ENCODE measurements around the gene MTHFR. TPM values are rescaled to one million over a fixed set of nuclear protein-coding genes. Genes with fewer than 3 reads are reported as not detected.

Gene MTHFR
- total RNA-seq, 2 experiments from 2014 or later, result 9.6 TPM

- Mint-ChIP-seq H3K27me3 (no peaks in the 10 kb centered on the region), H3K36me3 (ENCODE audit: low read depth) (peaks cover 7% of the 10 kb centered on the region), H3K27ac (no peak overlapping the region), H3K9me3 (no peaks in the 10 kb centered on the region), H3K4me1 (ENCODE audit: low read depth) (peaks cover 32% of the 10 kb centered on the region), H3K4me3 (no peak overlapping the region)
- no peak for ATAC-seq
- CTCF ChIA-PET, result no interaction called here
- POLR2A ChIA-PET, result no interaction called here
- intact Hi-C loops (cut with micrococcal nuclease), result no loop called here
- DNase-seq, result no peak
- TF ChIP-seq CTCF (IDR thresholded peaks at IDR 0.05), result no peak
Observed at GRCh38 chr1:11799896-11800295, 5.9 kb downstream of the MTHFR start.

GRCh38 chr1:11799099-11799498, 6.7 kb downstream of the MTHFR start:
- DNase-seq (no peak), ATAC-seq (no peak)
- intact Hi-C loops (cut with micrococcal nuclease), result no loop called here
- ChIA-PET CTCF (no interaction called here), POLR2A (no interaction called here)
- H3K4me3 Mint-ChIP-seq, result no peak overlapping the region
- H3K36me3 Mint-ChIP-seq (ENCODE audit: low read depth), result peaks cover 10% of the 10 kb centered on the region
- TF ChIP-seq CTCF (IDR thresholded peaks at IDR 0.05), result no peak
- H3K4me1 Mint-ChIP-seq (ENCODE audit: low read depth), result peaks cover 25% of the 10 kb centered on the region
- H3K27ac Mint-ChIP-seq, result no peak overlapping the region
- no peaks in the 10 kb centered on the region for H3K9me3 Mint-ChIP-seq
- no peaks in the 10 kb centered on the region for H3K27me3 Mint-ChIP-seq

- POLR2A ChIA-PET, result interaction anchor here (1.3 kb wide), 1 partner anchor 110 kb away, joined by 9 read pairs; no protein-coding TSS in a partner anchor
- CTCF ChIA-PET, result interaction anchor here (0.9 kb wide), 1 partner anchor 147 kb away, joined by 3 read pairs; no protein-coding TSS in a partner anchor
Observed at GRCh38 chr1:11797525-11798216, 8.1 kb downstream of the MTHFR start.

GRCh38 chr1:11796036-11796828, 9.5 kb downstream of the MTHFR start:
- Mint-ChIP-seq H3K36me3 (ENCODE audit: low read depth) (peaks cover 10% of the 10 kb centered on the region), H3K4me1 (ENCODE audit: low read depth) (peaks cover 1% of the 10 kb centered on the region)
- POLR2A ChIA-PET, result interaction anchor here (0.9 to 1.2 kb wide), 2 partner anchors 112 to 114 kb away, joined by 3 to 6 read pairs; no protein-coding TSS in a partner anchor

More at GRCh38 chr1:11797525-11798216, 8.1 kb downstream of the MTHFR start:
- H3K4me1 Mint-ChIP-seq (ENCODE audit: low read depth), result peaks cover 12% of the 10 kb centered on the region
- H3K4me3 Mint-ChIP-seq, result no peak overlapping the region
- intact Hi-C loops (cut with micrococcal nuclease), result no loop called here
- no peak overlapping the region for H3K27ac Mint-ChIP-seq
- H3K36me3 Mint-ChIP-seq (ENCODE audit: low read depth), result peaks cover 10% of the 10 kb centered on the region
- ATAC-seq, result no peak
- H3K27me3 Mint-ChIP-seq, result no peaks in the 10 kb centered on the region
- DNase-seq, result no peak
- H3K9me3 Mint-ChIP-seq, result no peaks in the 10 kb centered on the region
- no peak for TF ChIP-seq CTCF (IDR thresholded peaks at IDR 0.05)

More at GRCh38 chr1:11796036-11796828, 9.5 kb downstream of the MTHFR start:
- Mint-ChIP-seq H3K27me3 (no peaks in the 10 kb centered on the region), H3K9me3 (no peaks in the 10 kb centered on the region), H3K4me3 (no peak overlapping the region), H3K27ac (no peak overlapping the region)
- intact Hi-C loops (cut with micrococcal nuclease), result no loop called here
- DNase-seq (no peak), ATAC-seq (no peak)
- CTCF ChIA-PET, result no interaction called here
- no peak for TF ChIP-seq CTCF (IDR thresholded peaks at IDR 0.05)

Measured in activated CD8-positive, alpha-beta T cell treated with anti-CD3 and anti-CD28 coated beads for 36 hours (primary cell).